ENCODE data around the gene MSMB. TPM values are rescaled to one million over a fixed set of nuclear protein-coding genes. Genes with fewer than 3 reads are reported as not detected.

Gene MSMB
- total RNA-seq, 1 donor from 2014 or later = not detected

DNA sequence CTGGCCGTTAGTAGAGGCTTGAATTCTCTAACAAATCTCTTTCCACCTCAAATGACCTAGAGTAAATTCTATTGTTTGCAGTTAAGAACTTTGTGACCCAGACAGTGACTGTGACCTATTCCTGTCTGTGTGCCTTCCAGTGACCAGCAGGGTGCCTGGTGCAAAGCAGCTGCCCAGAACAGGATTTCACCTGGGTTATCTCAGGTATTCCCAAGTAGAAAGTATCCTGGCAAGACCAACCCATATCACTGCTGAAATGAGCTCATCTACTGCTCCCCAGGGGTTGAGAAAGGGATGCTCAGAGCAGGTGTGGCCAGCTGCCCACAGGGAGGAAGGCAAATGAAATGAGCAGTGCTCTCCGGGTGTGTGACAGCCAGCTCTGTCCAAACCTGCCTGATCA lies 2.1 kb upstream of the MSMB start:
- DNase-seq (ENCODE audit: missing footprints) (no peak), ATAC-seq (no peak)
- intact Hi-C loops (cut with DNase I) = no loop called here

DNA sequence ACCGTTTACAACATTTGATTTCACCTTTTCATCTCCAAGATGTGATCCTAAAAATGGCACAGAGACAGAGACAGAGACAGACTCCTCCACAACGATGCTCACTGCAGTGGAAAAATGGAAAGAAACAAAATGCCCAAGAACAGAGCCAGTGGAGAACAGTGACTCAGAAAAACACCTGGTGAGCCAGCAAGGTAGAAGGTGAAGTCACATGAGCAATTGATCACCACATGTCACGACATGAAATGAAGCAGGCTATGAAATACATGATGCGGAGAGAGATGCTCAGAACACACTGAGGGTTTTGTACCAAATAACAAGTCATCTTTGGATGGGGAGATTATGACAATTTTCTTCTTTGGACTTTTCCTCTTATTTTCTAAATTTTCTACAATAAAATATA lies 3.5 kb downstream of the MSMB start:
- intact Hi-C loops (cut with DNase I) = no loop called here
- no peak for DNase-seq (ENCODE audit: missing footprints)
- ATAC-seq = no peak

DNA sequence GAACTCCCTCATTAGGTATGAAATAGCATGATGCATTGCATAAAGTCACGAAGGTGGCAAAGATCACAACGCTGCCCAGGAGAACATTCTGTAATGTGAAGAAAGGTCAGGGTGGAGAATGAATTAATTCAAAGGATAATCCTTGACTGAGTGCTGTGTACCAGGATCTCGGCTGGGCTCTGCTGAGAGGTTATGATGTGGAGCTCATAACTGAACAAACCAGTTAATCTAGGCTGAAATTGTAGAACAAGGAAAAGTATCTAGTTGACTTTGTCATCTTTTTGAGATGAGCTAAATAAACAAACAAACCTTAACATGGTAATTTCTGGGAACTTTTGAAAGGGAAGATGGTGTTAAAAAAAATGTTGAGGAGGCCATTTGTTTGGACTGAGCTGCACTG lies 6.1 kb downstream of the MSMB start:
- no peak for DNase-seq (ENCODE audit: missing footprints)

DNA sequence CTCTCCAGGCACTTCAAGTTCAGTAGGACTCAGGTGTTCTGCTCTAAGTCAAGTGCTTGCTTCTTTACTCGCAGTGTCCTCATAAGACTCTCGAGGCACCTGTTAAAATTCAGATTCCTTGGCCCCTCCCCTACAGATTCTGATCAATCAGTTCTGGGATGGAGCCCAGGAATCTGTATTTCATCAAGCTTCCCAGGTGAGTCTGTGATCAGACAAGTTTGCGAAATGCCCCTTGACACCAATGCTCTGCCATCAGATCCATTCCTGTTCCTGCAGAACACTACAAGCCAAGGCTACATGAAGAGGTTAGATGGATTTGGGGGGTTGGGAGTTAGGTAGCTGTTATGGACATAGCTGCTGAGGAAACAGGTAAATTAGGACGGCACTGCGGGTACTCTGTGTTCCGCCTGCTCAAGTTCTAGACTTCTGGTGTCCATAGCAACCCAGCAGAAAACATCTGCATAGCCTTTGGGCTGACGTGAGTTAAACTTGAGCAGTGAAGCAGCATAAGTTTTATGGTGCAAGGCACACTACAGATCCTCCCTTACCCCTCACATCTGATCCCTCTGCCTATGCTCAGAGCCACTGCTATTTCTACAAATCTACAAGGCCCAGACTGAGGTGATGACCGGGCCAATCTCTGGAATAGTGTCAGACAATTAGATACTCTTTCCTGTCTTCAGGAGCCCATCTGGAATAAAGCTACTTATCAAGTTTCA lies 8.8 kb downstream of the MSMB start:
- no peak for ATAC-seq
- DNase-seq (ENCODE audit: missing footprints) = no peak
- intact Hi-C loops (cut with DNase I) = no loop called here

More for the DNA sequence above, 6.1 kb downstream of the MSMB start:
- intact Hi-C loops (cut with DNase I) = no loop called here
- ATAC-seq = no peak

DNA sequence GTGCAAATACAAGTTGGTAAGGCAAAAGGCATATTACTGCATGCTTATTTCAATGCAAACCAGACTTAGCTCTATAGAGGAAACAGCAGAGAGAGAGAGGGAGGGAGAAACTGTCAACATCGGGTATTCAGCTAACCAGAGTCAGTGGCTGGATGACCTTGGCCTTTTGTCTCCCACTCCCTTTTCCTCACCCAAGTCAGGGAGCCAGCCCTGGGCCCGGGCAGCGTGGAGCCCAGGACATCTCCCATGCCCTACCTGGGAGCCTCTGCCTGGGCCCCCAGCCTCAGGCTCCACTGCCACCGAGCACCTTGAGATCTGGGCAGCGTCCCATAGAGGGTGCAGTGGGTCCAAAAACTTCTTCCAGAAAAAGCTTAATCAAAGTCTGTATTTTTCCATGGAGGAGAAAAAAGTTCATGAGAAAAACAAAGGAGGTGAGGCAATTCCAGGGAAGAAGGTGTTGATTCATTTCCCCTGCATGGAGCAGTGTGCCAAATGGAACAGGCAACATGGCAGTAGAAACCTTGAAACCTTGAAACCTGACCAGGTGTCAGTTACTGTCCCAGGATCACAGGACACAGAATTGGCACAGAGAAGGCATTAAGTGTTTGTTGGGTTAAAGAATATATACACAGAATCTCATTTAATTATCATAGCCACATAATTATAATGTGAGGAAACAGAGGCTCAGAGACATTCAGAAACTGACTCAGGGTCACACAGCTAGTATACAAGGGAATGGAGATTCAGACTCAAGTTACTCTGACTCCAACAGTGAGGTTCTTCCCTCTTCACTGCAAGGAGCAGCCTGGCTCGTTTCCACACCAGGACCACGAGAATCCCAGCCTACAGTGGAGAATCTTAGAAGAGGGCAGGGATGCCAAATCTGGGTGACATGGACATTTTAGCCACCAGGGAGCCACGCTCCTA lies 9.9 kb downstream of the MSMB start:
- no peak for ATAC-seq
- intact Hi-C loops (cut with DNase I) = no loop called here

DNA sequence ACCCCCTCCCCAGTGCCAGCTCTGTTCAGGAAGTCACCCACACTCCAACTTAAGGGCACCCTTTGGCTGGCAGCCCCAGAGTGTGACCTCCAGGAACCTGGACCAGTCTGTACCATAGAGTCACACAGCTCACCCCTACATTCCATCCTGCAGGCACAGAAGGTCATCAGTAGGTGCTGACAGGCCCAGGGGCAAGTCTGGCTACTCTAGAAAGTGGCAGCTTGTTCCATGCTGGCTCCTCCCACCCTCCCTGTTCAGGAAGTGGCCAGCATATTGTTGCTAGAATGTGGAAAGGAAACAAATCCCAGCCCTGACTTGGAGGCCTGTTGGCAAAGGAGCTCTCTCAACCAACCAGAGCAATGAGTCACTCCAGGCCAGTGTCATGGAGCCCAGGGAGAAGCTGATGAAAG lies 12.5 kb downstream of the MSMB start:
- ATAC-seq (no peak), DNase-seq (ENCODE audit: missing footprints) (no peak)
- intact Hi-C loops (cut with DNase I) = no loop called here

More for the DNA sequence above, 9.9 kb downstream of the MSMB start:
- DNase-seq (ENCODE audit: missing footprints) = no peak

DNA sequence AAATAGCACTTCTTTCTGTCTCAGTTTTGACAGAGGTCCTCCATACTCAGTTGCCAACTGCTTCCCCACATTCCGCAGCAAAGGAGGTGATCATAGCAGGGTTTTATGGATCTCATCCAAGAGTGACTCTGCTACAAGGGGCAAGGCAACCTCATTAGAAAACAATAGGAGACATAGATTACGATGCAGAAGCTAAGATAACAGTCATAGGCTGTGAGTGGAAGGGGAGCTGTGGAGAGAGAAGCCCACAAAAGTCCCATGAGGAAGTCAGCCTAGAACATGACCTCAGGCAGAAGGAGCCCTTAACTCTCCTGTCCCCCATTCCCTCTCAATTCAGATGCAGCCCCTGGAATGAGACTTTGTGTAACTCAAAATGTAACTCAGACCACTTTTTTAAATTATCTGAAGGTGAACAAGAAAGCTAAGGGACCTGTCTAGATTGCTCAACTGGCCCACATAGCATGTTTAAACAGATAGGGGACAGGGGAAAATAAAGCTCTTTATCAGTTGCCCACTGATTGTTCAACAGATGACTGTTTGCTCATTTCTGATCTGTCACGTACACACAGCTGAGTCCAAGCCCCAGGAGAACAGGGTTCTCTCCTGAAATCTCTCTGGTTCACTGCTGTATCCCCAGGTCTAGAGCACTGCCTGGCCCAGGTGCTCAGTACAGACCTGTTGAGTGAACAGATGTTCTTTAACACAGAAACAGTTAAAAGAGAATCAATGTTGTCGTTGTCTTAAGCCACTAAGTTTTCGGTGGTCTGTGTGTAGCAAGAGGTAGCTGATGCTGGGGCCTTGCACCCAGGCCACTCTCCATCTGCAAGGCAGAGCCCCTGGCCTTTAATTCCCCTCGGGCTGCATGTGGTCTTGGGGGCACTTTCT lies 14.2 kb downstream of the MSMB start:
- DNase-seq (ENCODE audit: missing footprints) = no peak
- intact Hi-C loops (cut with DNase I) = no loop called here
- ATAC-seq = no peak

DNA sequence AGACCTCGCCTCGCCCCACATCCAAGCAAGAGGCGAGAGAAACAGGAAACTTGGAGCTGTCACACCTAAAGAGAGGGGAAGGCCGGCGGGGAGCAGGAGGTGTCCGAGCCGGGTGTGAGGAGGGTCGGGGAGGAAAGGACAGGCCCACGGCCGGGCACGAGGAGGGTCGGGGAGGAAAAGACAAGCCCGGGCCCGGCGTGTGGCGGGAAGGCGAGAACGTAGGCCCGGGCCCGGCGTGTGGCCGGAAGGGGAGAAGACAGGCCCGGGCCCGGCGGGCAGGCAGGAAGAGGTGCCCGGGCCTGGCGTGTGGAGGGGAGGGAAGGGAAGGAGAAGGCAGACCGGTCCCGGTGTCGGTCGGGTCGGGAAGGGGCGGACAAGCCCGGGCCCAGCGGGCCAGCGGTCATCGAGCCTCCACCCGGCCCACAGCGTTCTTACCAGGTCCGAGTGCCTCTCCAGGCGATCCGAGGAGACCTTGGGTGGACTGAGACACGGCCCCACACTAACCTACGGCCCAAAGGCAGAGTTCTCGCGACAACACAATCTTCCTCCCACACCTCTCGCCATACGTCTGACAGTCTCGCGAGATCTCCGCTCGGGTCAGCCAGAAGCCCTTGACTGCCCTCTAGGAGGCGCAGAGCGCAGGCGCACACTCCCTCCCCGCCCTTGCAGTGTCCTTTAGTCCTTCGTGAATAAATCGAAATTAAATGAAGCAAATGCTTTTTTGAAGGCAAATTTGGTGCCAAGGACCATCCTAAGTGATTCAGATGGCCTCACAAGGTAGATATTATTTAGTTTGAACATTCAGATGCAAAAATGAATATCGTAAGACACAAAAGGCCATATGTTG lies 15.8 kb downstream of the MSMB start, which contains the start of gene NCOA4:
NCOA4 (minus strand) TSS at position 533 of the 847 bp plus-strand sequence. CDS start 13,943 bp downstream, outside the sequence.
- intact Hi-C loops (cut with DNase I) = no loop called here
- ATAC-seq = peak; percentile 98
- DNase-seq (ENCODE audit: missing footprints) = peak; percentile 99

DNA sequence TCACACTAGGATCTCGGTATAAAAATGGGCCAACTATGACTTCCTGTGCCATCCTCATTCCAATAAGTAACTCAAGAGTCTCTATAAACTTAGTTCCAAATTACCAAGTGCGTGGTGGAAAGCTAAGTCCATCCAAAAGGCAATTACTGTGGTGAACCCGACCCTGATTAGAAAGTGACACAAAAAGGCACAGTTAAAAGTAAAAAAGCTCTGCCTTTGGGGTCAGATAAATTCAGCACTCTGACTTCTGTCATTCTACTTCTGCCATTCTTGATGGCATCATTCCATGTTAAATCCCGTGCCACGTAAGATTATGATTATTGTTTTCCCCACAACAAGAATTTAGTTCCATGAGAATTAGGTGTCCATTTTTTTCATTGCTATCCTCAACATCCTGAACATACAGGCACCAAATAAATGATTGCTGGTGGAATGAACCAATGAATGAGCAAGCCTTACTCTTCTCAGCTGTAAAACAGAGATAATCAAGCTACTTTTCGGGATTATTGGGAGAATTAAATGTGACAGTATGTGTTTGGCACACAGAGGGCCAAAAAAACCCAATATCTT lies 16.5 kb downstream of the MSMB start:
- DNase-seq (ENCODE audit: missing footprints) (no peak), ATAC-seq (no peak)
- intact Hi-C loops (cut with DNase I) = loop anchor here (10.0 kb wide), 2 partner anchors 55 to 1055 kb away; partner anchors contain the start of genes DEPP1 and TIMM23

DNA sequence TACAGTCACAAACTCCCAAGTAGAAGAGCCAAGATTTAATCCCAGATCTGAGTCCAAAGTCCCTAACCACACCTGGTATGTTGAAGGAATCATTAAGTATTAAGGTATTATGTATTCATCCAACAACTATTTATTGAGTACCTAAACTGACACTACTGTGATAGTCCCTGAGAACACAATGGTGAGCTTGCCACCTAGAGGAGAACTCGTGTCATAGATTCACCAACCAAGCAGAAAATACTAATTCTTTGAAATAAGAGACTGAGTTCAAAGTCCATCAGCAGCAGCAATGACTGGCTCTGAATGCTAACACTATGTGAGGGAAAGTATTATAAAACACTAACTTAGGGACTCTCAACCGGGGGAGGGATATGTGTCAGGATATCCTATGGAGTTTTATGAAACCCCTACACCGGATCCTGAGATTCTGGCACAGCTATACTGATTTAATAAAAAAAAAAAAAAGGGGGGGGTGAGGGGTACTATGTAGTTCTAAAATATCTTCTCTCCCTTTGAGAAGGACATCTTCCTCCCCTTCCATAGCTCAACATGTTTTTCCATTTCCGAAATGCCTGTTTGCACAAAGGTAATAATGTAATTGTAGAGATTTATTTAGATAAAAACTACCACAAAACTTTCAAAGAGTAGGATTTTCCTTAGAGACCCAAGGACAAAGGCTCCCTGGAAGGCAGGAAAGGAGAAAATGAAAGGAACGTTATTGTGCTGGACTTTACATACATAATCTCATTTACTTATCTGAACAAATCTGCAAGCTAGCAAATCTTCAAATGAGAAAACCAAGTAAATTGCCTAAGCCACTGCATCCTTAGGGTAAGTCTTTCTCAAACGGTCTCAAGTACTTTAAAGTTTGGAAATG lies 17.2 kb downstream of the MSMB start:
- intact Hi-C loops (cut with DNase I) = loop anchor here (10.0 kb wide), 2 partner anchors 54 to 1054 kb away; partner anchors contain the start of genes DEPP1 and TIMM23
- DNase-seq (ENCODE audit: missing footprints) = no peak
- no peak for ATAC-seq

DNA sequence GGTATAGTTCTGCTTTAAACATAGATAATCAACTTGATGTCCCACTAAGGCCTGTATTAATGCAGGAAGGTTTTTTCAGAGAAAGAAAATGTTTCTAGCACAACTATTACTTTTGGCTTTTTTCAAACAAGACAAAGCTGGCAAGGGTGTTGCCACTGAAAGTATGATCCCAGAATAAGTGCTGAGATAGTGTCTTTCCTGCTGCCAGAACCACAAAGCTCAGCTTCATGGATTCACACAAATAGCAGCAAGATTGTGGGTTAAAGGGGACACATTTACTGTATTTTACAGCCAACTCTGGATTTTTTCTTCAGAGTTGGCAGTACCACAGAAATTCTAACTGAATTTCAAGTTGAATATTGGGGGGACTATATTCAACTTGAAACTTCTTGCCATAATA lies 20.0 kb downstream of the MSMB start:
- intact Hi-C loops (cut with DNase I) = loop anchor here (10.0 kb wide), 2 partner anchors 51 to 1051 kb away; partner anchors contain the start of genes DEPP1 and TIMM23
- ATAC-seq = no peak
- DNase-seq (ENCODE audit: missing footprints) = no peak

DNA sequence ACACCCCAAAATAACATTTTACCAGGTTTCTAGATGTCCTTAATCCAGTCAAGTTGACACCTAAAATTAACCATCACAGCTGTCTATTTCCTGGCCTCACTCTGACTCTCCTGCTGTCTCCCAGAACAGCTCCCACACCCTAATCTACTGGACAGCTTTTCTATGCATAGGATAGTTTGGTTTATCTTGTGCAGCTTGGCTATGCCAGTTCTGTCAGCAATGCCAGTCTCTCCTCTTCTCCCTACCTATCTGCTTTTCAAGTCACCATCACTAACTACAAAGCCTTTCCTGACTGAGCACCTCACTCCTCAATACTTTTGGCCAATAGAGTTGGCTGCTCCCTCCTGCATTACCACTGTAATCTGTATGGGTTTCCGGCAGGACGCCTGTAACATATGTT lies 20.7 kb downstream of the MSMB start:
- intact Hi-C loops (cut with DNase I) = loop anchor here (10.0 kb wide), 2 partner anchors 51 to 1051 kb away; partner anchors contain the start of genes DEPP1 and TIMM23
- ATAC-seq (no peak), DNase-seq (ENCODE audit: missing footprints) (no peak)

DNA sequence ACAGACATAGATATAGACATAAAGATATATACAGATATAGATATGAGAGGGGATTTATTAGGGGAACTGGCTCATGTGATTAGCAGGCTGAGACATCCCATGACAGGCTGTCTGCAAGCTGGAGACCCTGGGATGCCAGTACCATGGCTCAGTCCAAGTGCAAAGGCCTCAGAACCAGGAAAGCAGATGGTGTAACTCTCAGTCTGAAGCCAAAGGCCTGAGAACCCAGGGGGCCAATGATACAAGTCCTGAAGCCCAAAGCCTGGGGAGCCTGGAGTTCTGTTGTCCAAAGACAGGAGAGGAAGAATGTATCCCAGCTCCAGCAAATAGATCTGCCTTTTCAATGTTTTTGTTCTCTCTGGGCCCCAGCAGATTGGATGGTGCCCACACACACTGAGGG lies 21.1 kb downstream of the MSMB start:
- intact Hi-C loops (cut with DNase I) = loop anchor here (10.0 kb wide), 2 partner anchors 50 to 1050 kb away; partner anchors contain the start of genes DEPP1 and TIMM23
- DNase-seq (ENCODE audit: missing footprints) (no peak), ATAC-seq (no peak)

DNA sequence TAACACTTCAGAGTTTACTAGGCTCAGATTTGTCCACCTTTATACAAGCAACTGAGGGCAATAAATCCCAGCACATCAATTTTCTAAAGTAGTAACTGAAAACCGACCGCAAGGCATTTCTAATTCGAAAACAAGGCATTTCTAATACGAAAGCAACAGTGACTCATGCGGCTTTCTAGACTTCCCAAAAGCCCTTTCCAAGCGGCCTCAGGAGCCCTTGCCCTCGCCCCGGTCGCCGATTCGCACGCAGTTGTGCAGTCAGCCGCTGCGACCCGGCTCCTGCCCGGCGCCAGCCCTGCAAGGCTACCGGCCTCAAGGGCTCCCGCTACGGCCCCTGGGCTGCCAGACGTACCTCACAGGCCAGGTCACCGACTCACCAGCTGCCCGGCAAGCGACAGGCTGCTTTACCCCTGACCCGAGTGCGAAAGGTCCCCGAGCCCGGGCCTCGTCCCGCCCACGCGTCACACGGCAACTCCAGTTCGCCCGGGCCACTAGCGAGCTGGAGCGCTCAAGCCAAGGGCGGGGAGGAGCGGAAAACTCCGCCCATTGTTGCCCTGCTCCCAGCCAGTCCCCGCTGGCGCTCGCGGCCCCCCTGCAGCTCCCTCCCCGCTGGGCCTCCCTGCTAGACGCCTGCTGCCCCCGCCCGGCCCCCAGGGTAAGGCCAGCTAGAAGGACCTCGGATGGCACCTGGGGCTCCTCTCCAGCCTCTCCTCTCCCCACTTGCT lies 22.9 kb downstream of the MSMB start:
- ATAC-seq = peak; percentile 96
- DNase-seq (ENCODE audit: missing footprints) = peak; percentile 96
- intact Hi-C loops (cut with DNase I) = loop anchor here (10.0 kb wide), 2 partner anchors 48 to 1048 kb away; partner anchors contain the start of genes DEPP1 and TIMM23

DNA sequence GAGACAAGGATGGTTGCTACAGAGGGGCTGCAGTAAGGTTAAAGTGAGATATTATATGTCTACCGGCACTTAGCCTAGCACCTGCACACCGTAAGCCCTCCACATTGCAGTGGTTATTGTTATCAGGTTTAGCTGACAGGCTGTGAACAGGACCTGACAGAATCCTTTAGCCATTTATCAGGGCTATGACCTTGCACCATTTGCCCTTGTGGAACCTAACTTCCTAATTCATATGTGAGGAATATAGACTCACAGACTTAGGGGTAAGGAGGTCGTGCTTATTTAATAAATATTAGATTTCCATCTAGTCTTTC lies 25.8 kb downstream of the MSMB start:
- intact Hi-C loops (cut with DNase I) = loop anchor here (10.0 kb wide), 2 partner anchors 46 to 1046 kb away; partner anchors contain the start of genes DEPP1 and TIMM23
- DNase-seq (ENCODE audit: missing footprints) = no peak
- peak; percentile 27 for ATAC-seq
